PC-9 (cell line): ENCODE measurements around the gene CTNNBL1.

Experiments used
- CTCF ChIP-seq: fragments of 200-600 bp; sonication (generic); conservative IDR thresholded peaks from 2 replicates; pipeline ENCODE4 v1.6.1; 2017; ENCODE audit warnings: mixed run types, antibody characterized with exemption, mild to moderate bottlenecking, moderate library complexity
- EZH2 ChIP-seq: fragments of 200-600 bp; sonication (generic); IDR thresholded peaks from 2 replicates; pipeline ENCODE4 v1.8.0; 2017; ENCODE audit warnings: antibody characterized with exemption, low read depth

GRCh38 chr20:37756234-37756633 is 62.4 kb downstream of the CTNNBL1 start:
- TF ChIP-seq CTCF = no peak
- TF ChIP-seq EZH2 = no peak
